CD1c-positive myeloid dendritic cell (primary cell): ENCODE results near the gene CINP.
"Not testable (repeated sequence)": the region's sequence is repeated elsewhere in the genome, so short reads cannot be mapped to it uniquely, and the experiment has no call there.

Experiments used
- DNase-seq: peaks from one replicate; pipeline ENCODE4 v3.0.0-alpha.2; 2016; ENCODE audit errors: extremely low spot score

The CINP gene

GRCh38 chr14:102320671-102321455, 41.8 kb downstream of the CINP start:
- no peak for DNase-seq

DNA sequence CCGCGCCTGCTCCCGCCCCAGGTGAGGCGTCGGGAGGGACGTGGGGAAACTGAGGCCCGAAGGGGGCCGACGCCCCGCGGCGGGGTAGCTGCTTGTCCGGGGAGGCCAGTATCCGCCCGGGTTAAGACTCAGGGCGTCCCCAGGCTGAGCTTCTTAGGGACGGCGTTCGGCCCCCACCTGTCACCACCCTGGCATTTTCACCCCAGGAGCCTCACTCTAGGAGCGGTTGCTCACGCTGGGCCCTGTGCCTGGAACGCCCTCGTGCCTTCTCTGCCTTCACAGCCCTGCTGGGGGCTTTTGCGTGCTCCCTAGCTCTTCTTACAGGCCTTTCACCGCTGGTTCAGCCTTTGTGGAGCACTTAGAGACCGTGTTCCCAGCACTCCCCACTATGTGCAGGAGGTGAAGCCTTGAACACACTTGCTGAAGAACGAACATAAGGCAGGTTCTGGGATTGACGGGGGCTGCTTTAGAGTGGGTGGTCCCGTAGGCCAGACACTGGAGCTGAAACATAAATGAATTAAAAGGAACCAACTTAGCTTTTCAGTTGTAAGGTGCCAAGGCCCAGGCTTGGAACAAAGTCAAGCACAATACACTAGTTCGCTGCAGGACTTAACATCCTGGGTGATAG, 42.5 kb downstream of the CINP start:
- no peak for DNase-seq

- peak; percentile 95 for DNase-seq
Measured at GRCh38 chr14:102319351-102320032, 43.2 kb downstream of the CINP start, which contains the start of gene ZNF839. TSS of gene ZNF839 (plus strand) at chr14:102319746. CDS start at chr14:102319766, 20 bp downstream.

- no peak for DNase-seq
Measured at GRCh38 chr14:102318781-102319276, 43.9 kb downstream of the CINP start.

- DNase-seq: no peak
Measured at GRCh38 chr14:102317564-102318248, 45.0 kb downstream of the CINP start.

- peak; percentile 96 for DNase-seq
Measured at GRCh38 chr14:102316743-102317563, 45.7 kb downstream of the CINP start.

GRCh38 chr14:102316338-102316742, 46.4 kb downstream of the CINP start:
- no peak for DNase-seq

DNA sequence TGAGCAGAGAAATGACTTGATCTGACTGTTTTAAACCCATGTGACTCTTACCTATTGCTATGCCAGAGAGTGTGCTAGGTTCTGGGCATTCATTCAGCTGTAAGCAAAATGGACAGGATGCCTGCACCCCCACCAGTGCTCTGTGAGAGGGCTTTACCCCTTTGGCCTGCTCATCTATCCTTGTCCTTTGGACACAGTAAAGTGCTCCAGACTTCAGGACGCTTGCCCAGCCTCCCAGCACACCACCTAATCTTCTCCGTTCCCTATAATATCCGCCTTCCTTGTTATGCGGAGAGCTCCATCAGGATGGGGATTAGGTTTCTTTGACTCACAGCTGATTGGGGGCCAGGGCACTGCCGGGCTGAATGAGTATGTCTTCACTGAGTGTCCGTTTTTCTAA, 47.6 kb downstream of the CINP start:
- no peak for DNase-seq

GRCh38 chr14:102314242-102315011, 48.3 kb downstream of the CINP start:
- DNase-seq: peak; percentile 88

DNA sequence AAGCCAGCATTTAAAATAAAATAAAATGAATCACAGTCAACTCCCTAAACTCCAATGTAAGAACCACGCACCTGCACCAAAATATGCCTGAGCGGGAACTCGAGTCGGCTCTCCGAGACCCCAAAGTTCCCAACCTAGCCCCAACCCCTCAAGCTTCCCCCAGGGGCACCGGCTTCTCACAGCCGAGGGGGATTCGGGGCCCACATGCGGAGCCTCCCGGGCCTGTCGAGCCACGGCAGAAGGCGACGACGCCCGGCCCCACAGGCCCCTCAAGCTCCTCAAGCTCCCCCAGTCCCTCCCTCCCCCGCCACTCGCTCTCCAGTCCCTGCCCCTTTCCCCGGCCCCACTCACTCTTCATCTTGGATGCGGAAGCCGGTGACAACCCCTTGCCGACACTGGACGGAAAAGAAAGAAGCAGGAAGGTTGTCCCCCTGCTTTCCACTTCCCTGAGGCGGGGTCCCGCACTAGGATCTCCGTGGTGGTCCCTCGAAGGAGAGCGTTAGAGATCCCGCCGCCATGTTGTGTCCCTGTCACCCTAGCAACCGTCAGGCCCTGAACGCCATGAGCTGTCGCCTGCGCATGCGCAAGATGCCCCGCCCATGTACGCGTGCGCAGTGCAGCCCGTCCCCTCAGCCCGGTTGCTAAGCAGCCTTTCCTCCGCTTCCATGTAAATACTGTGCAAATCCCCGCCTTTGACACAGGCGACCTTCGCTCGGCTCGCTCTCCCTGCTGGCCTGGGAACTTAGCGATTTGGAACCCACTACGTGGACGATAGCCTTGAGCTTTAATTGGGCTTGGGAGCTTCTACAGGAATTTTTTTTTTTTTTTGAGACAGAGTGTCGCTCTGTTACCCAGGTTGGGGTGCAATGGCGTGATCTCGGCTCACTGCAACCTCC, 57.8 kb downstream of the CINP start, which contains the start of gene MOK:
MOK (minus strand) TSS at position 554 of the 896 bp plus-strand sequence; CDS start at position 358, 196 bp downstream.
- DNase-seq: peak; percentile 99

DNA sequence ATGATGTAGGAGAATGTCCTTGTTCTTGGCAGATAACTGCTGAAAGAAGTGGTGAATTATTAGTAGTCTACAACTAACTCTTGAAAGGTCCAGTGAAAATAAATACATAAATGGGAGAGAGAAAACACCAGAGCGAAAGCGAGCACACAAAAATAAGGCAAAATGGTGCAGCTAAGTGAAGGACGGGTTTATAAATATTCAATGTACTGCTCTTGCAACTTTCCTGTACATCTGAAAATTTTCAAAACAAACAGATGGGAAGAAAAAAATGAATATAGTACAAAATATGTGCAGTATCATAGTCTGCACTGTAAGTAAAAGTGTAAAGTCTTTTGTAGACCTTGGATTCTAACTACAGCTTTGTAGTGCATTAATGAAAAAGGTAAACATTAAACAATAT, 59.0 kb downstream of the CINP start:
- DNase-seq: no peak

- DNase-seq: not testable (repeated sequence)
Measured at GRCh38 chr14:102298303-102299070, 64.2 kb downstream of the CINP start.
